Measurements from ENCODE around the gene MORN4. TPM values are rescaled to one million over a fixed set of nuclear protein-coding genes. Genes with fewer than 3 reads are reported as not detected.
"Not testable (repeated sequence)": the region's sequence is repeated elsewhere in the genome, so short reads cannot be mapped to it uniquely, and the experiment has no call there.

MORN4 gene
- total RNA-seq, 2 experiments from 2014 or later = 5.3 to 6.5 TPM

- Mint-ChIP-seq H3K36me3 (peaks cover 5% of the 10 kb centered on the region), H3K4me1 (ENCODE audit: low read depth) (peaks cover 17% of the 10 kb centered on the region), H3K9me3 (no peaks in the 10 kb centered on the region), H3K27me3 (no peaks in the 10 kb centered on the region), H3K4me3 (peak within 1 kb of the TSS; percentile 97), H3K27ac (peak within 1 kb of the TSS; percentile 79)
- CTCF ChIA-PET = interaction anchor here (0.7 to 1.9 kb wide), 3 partner anchors 61 to 1551 kb away, joined by 3 to 7 read pairs (median 4); partner anchors contain the start of gene ANKRD2
- POLR2A ChIA-PET = interaction anchor here (0.8 to 2.0 kb wide), 7 partner anchors 8 to 808 kb away, joined by 3 to 9 read pairs (median 3); partner anchors contain the start of genes AVPI1, LCOR and R3HCC1L
- peak; percentile 100 for DNase-seq
- intact Hi-C loops (cut with micrococcal nuclease) = loop anchor here (1.0 to 2.0 kb wide), 5 partner anchors 9 to 212 kb away; partner anchors contain the start of genes ANKRD2, AVPI1, MMS19 and UBTD1
These were observed 7.0 kb upstream of the MORN4 start, which contains the start of gene PI4K2A for GRCh38 chr10:97640174-97640867. Gene PI4K2A (plus strand): TSS chr10:97640671. CDS start chr10:97640743, 72 bp downstream.

DNA sequence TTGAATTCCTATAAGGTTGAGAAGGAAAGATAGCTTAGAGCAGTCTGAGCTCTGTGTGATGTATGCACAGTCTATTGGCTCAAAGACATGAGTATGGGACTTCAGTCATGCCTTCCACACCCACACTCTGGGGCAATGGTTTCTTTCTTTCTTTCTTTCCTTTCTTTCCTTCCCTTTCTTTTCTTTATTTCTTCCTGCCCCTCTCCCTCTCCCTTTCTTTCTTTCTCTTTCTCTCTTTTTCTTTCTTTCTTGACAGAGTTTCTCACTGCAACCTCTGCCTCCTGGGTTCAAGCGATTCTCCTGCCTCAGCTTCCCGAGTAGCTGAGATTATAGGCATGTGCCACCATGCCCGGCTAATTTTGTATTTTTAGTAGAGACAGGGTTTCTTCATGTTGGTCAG lies 5.8 kb upstream of the MORN4 start:
- H3K27me3 Mint-ChIP-seq, H3K9me3 Mint-ChIP-seq, DNase-seq, H3K4me3 Mint-ChIP-seq, H3K36me3 Mint-ChIP-seq, H3K27ac Mint-ChIP-seq: not testable (repeated sequence)
- ChIA-PET POLR2A (interaction anchor here (0.6 kb wide), 2 partner anchors 34 to 993 kb away, joined by 3 read pairs; no protein-coding TSS in a partner anchor), CTCF (interaction anchor here (0.6 kb wide), 1 partner anchor 220 kb away, joined by 4 read pairs; no protein-coding TSS in a partner anchor)
- intact Hi-C loops (cut with micrococcal nuclease) = loop anchor here (10.0 kb wide), 1 partner anchor 344 kb away; the partner anchor contains the start of gene ARHGAP19
- peaks cover 17% of the 10 kb centered on the region for H3K4me1 Mint-ChIP-seq (ENCODE audit: low read depth)

DNA sequence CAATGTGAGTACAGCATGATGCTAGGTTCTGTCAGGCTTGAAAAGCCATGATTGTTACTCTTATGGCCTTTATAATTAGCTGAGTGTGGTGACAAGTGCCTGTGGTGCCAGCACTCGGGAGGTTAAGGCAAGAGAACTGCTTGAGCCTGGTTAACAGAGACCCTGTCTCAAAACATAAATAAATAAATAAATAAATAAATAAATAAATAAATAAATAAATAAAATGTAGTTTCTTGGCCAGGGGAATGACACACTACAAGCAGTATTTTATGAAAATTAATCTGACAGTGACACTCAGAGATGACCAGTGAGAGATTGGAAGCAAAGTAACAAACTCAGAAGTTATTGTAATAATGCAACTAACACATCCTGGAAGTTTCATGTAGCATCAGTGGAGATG lies 2.3 kb upstream of the MORN4 start:
- CTCF ChIA-PET = no interaction called here
- H3K4me3 Mint-ChIP-seq = no peak overlapping the region
- peaks cover 5% of the 10 kb centered on the region for H3K36me3 Mint-ChIP-seq
- POLR2A ChIA-PET = no interaction called here
- H3K9me3 Mint-ChIP-seq = no peaks in the 10 kb centered on the region
- no peak for DNase-seq
- H3K27me3 Mint-ChIP-seq = no peaks in the 10 kb centered on the region
- H3K27ac Mint-ChIP-seq = no peak overlapping the region
- peaks cover 14% of the 10 kb centered on the region for H3K4me1 Mint-ChIP-seq (ENCODE audit: low read depth)
- intact Hi-C loops (cut with micrococcal nuclease) = loop anchor here (10.0 kb wide), 1 partner anchor 341 kb away; the partner anchor contains the start of gene ARHGAP19

DNA sequence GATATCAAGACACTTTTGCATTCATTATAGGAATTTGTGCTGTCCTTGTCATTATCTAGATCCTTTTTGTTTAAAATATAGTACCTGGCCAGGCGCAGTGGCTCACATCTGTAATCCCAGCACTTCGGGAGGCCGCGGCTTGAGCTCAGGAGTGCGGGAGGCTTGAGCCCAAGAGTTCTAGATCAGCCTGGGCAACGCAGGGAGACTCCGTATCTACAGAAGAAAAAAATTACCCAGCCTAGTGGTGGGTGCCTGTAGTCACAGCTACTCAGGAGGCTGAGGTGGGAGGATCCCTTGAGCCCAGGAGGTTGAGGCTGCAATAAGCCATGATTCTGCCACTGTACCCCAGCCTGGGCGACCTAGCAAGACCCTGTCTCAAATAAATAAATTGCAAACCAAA lies 621 bp upstream of the MORN4 start:
- Mint-ChIP-seq H3K9me3 (no peaks in the 10 kb centered on the region), H3K27ac (peak overlapping the region; percentile 52), H3K27me3 (no peaks in the 10 kb centered on the region), H3K36me3 (peaks cover 3% of the 10 kb centered on the region), H3K4me1 (ENCODE audit: low read depth) (peaks cover 10% of the 10 kb centered on the region), H3K4me3 (peak overlapping the region; percentile 90)
- CTCF ChIA-PET = interaction anchor here (0.9 to 1.3 kb wide), 2 partner anchors 62 to 100 kb away, joined by 3 read pairs; no protein-coding TSS in a partner anchor
- peak; percentile 43 for DNase-seq
- intact Hi-C loops (cut with micrococcal nuclease) = loop anchor here (10.0 kb wide), 1 partner anchor 339 kb away; the partner anchor contains the start of gene ARHGAP19
- POLR2A ChIA-PET = no interaction called here

GRCh38 chr10:97631098-97631497 lies 2.2 kb downstream of the MORN4 start:
- intact Hi-C loops (cut with micrococcal nuclease) = loop anchor here (10.0 kb wide), 1 partner anchor 336 kb away; the partner anchor contains the start of gene ARHGAP19
- POLR2A ChIA-PET = no interaction called here
- no peak for DNase-seq
- CTCF ChIA-PET = interaction anchor here (1.1 kb wide), 1 partner anchor 59 kb away, joined by 3 read pairs; no protein-coding TSS in a partner anchor
- H3K4me1 Mint-ChIP-seq (ENCODE audit: low read depth) = peaks cover 10% of the 10 kb centered on the region
- peaks cover 3% of the 10 kb centered on the region for H3K36me3 Mint-ChIP-seq
- H3K9me3 Mint-ChIP-seq = no peaks in the 10 kb centered on the region
- no peaks in the 10 kb centered on the region for H3K27me3 Mint-ChIP-seq
- no peak overlapping the region for H3K4me3 Mint-ChIP-seq
- H3K27ac Mint-ChIP-seq = no peak overlapping the region

GRCh38 chr10:97629289-97629688 lies 4.0 kb downstream of the MORN4 start:
- DNase-seq = no peak
- POLR2A ChIA-PET = no interaction called here
- Mint-ChIP-seq H3K4me3 (no peak overlapping the region), H3K4me1 (ENCODE audit: low read depth) (peaks cover 10% of the 10 kb centered on the region), H3K36me3 (peaks cover 3% of the 10 kb centered on the region), H3K27me3 (no peaks in the 10 kb centered on the region), H3K27ac (no peak overlapping the region), H3K9me3 (no peaks in the 10 kb centered on the region)
- intact Hi-C loops (cut with micrococcal nuclease) = no loop called here
- CTCF ChIA-PET = no interaction called here

- POLR2A ChIA-PET = no interaction called here
- DNase-seq = no peak
- no peak overlapping the region for H3K4me3 Mint-ChIP-seq
- H3K4me1 Mint-ChIP-seq (ENCODE audit: low read depth) = peaks cover 4% of the 10 kb centered on the region
- CTCF ChIA-PET = interaction anchor here (1.5 kb wide), 1 partner anchor 56 kb away, joined by 3 read pairs; no protein-coding TSS in a partner anchor
- H3K36me3 Mint-ChIP-seq = peaks cover 1% of the 10 kb centered on the region
- no peaks in the 10 kb centered on the region for H3K27me3 Mint-ChIP-seq
- no peaks in the 10 kb centered on the region for H3K9me3 Mint-ChIP-seq
- intact Hi-C loops (cut with micrococcal nuclease) = no loop called here
- no peak overlapping the region for H3K27ac Mint-ChIP-seq
These were observed 5.1 kb downstream of the MORN4 start for GRCh38 chr10:97628228-97628627.

- H3K4me1 Mint-ChIP-seq (ENCODE audit: low read depth) = peaks cover 3% of the 10 kb centered on the region
- ChIA-PET POLR2A (no interaction called here), CTCF (interaction anchor here (1.5 kb wide), 1 partner anchor 56 kb away, joined by 3 read pairs; no protein-coding TSS in a partner anchor)
- intact Hi-C loops (cut with micrococcal nuclease) = no loop called here
- DNase-seq = no peak
- H3K9me3 Mint-ChIP-seq = no peaks in the 10 kb centered on the region
- no peaks in the 10 kb centered on the region for H3K27me3 Mint-ChIP-seq
- no peak overlapping the region for H3K4me3 Mint-ChIP-seq
- no peaks in the 10 kb centered on the region for H3K36me3 Mint-ChIP-seq
- H3K27ac Mint-ChIP-seq = no peak overlapping the region
These were observed 5.6 kb downstream of the MORN4 start for GRCh38 chr10:97627731-97628130.

- CTCF ChIA-PET = interaction anchor here (0.8 kb wide), 1 partner anchor 53 kb away, joined by 4 read pairs; no protein-coding TSS in a partner anchor
- POLR2A ChIA-PET = no interaction called here
- no peaks in the 10 kb centered on the region for H3K36me3 Mint-ChIP-seq
These were observed 10.0 kb downstream of the MORN4 start for GRCh38 chr10:97623277-97623676.

DNA sequence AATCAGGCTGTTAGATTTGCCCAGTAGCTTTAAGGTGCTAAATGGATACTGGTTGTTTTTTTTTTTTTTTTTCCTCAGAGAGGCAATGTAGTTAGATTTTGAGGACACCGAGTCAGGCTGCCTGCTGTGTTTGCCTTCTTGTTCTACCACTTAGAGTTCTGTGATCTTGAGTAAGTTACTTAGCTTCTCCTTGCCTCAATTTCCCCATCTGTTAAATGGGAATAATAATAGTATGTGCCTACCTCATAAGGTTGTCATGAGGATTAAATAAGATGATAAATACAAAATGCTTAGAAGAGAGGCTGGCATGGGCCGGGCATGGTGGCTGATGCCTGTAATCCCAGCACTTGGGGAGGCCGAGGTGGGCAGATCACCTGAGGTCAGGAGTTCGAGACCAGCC lies 14.6 kb downstream of the MORN4 start:
- Mint-ChIP-seq H3K27me3 (no peaks in the 10 kb centered on the region), H3K9me3 (no peaks in the 10 kb centered on the region), H3K36me3 (peaks cover 3% of the 10 kb centered on the region), H3K4me3 (no peak overlapping the region), H3K4me1 (ENCODE audit: low read depth) (no peaks in the 10 kb centered on the region), H3K27ac (no peak overlapping the region)
- no peak for DNase-seq
- ChIA-PET CTCF (no interaction called here), POLR2A (interaction anchor here (0.6 kb wide), 1 partner anchor 279 kb away, joined by 4 read pairs; no protein-coding TSS in a partner anchor)
- intact Hi-C loops (cut with micrococcal nuclease) = no loop called here

More at GRCh38 chr10:97623277-97623676, 10.0 kb downstream of the MORN4 start:
- intact Hi-C loops (cut with micrococcal nuclease) = no loop called here
- no peak overlapping the region for H3K27ac Mint-ChIP-seq
- H3K9me3 Mint-ChIP-seq = no peaks in the 10 kb centered on the region
- no peak for DNase-seq
- no peak overlapping the region for H3K4me3 Mint-ChIP-seq
- no peaks in the 10 kb centered on the region for H3K27me3 Mint-ChIP-seq
- no peaks in the 10 kb centered on the region for H3K4me1 Mint-ChIP-seq (ENCODE audit: low read depth)

- intact Hi-C loops (cut with micrococcal nuclease) = no loop called here
- CTCF ChIA-PET = no interaction called here
- POLR2A ChIA-PET = interaction anchor here (0.6 kb wide), 1 partner anchor 279 kb away, joined by 4 read pairs; no protein-coding TSS in a partner anchor
- Mint-ChIP-seq H3K27me3 (no peaks in the 10 kb centered on the region), H3K27ac (no peak overlapping the region), H3K4me1 (ENCODE audit: low read depth) (no peaks in the 10 kb centered on the region), H3K9me3 (no peaks in the 10 kb centered on the region), H3K36me3 (peaks cover 3% of the 10 kb centered on the region), H3K4me3 (no peak overlapping the region)
- no peak for DNase-seq
These were observed 15.0 kb downstream of the MORN4 start for GRCh38 chr10:97618285-97618684.

DNA sequence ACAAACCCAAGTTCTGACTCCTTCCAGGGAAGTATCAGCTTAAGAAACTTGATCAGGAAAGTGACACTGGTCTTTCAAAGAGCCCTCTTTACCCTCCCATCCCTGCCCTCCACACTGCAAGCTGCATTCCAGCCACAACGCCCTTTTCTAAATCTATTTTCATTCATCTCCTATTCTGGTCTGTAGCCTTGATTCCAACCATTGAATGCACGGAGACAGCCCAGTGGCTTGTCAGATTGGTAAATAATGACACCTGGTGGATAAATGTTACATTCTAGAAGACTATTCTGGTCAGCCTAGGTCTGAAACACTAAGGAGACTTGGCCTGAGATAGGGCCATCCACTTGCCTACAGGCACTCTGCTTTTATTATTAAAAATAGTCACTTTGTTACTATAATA lies 20.9 kb downstream of the MORN4 start:
- H3K4me3 Mint-ChIP-seq = no peak overlapping the region
- H3K9me3 Mint-ChIP-seq = no peaks in the 10 kb centered on the region
- intact Hi-C loops (cut with micrococcal nuclease) = loop anchor here (2.0 to 5.0 kb wide), 2 partner anchors 40 to 205 kb away; partner anchors contain the start of gene ANKRD2
- ChIA-PET POLR2A (no interaction called here), CTCF (interaction anchor here (0.7 to 2.9 kb wide), 3 partner anchors 14 to 47 kb away, joined by 3 to 16 read pairs (median 3); partner anchors contain the start of gene ANKRD2)
- no peak for DNase-seq
- H3K27me3 Mint-ChIP-seq = no peaks in the 10 kb centered on the region
- H3K36me3 Mint-ChIP-seq = peaks cover 3% of the 10 kb centered on the region
- no peak overlapping the region for H3K27ac Mint-ChIP-seq
- no peaks in the 10 kb centered on the region for H3K4me1 Mint-ChIP-seq (ENCODE audit: low read depth)

Measured in activated CD4-positive, alpha-beta memory T cell treated with anti-CD3 and anti-CD28 coated beads for 36 hours (primary cell).